ENCODE data around the gene USHBP1.
"Not testable (repeated sequence)": the region's sequence is repeated elsewhere in the genome, so short reads cannot be mapped to it uniquely, and the experiment has no call there.

USHBP1 gene

GRCh38 chr19:17296976-17297375 is 32.4 kb upstream of the USHBP1 start:
- Histone ChIP-seq H3K9me3 (replicated peaks; ENCODE audit: insufficient read depth, low read length) (no peaks in the 10 kb centered on the region), H3F3A (ENCODE audit: insufficient read depth, low read length) (no peaks in the 10 kb centered on the region), H2AFZ (ENCODE audit: low read length) (no peak overlapping the region), H3K4me3 (ENCODE audit: low read length) (no peak overlapping the region), H3K27ac (ENCODE audit: low read length) (no peak overlapping the region), H3K4me2 (ENCODE audit: low read depth, low read length) (no peak overlapping the region), H3K27me3 (replicated peaks; ENCODE audit: insufficient read depth, low read length) (no peaks in the 10 kb centered on the region), H3K9me2 (replicated peaks; ENCODE audit: insufficient read depth, low read length) (no peaks in the 10 kb centered on the region), H3K79me2 (ENCODE audit: low read length) (peaks cover 7% of the 10 kb centered on the region; the same call in 1 of the 2 replicates), H3K9ac (ENCODE audit: low read length) (no peak overlapping the region), H3K36me3 (replicated peaks; ENCODE audit: insufficient read depth, low read length) (no peaks in the 10 kb centered on the region), H3K4me1 (ENCODE audit: low read length) (no peaks in the 10 kb centered on the region), H4K20me1 (ENCODE audit: insufficient read depth, low read length) (no peaks in the 10 kb centered on the region)
- no peak for DNase-seq
- TF ChIP-seq EZH2 (optimal IDR thresholded peaks at IDR 0.05; ENCODE audit: low read depth, low read length): no peak
- TF ChIP-seq EZH2phosphoT487 (IDR thresholded peaks at IDR 0.05; ENCODE audit: low read length): no peak
- no peak for TF ChIP-seq CTCF (IDR thresholded peaks at IDR 0.05; ENCODE audit: low read length)

GRCh38 chr19:17296273-17296672 is 31.7 kb upstream of the USHBP1 start:
- H3F3A ChIP-seq (ENCODE audit: insufficient read depth, low read length): no peaks in the 10 kb centered on the region
- H3K36me3 ChIP-seq (replicated peaks; ENCODE audit: insufficient read depth, low read length): no peaks in the 10 kb centered on the region
- no peaks in the 10 kb centered on the region for H4K20me1 ChIP-seq (ENCODE audit: insufficient read depth, low read length)
- H3K4me2 ChIP-seq (ENCODE audit: low read depth, low read length): no peak overlapping the region
- no peak for TF ChIP-seq EZH2phosphoT487 (IDR thresholded peaks at IDR 0.05; ENCODE audit: low read length)
- TF ChIP-seq CTCF (IDR thresholded peaks at IDR 0.05; ENCODE audit: low read length): no peak
- no peak for TF ChIP-seq EZH2 (optimal IDR thresholded peaks at IDR 0.05; ENCODE audit: low read depth, low read length)
- H3K4me1 ChIP-seq (ENCODE audit: low read length): no peaks in the 10 kb centered on the region
- no peak overlapping the region for H2AFZ ChIP-seq (ENCODE audit: low read length)
- H3K4me3 ChIP-seq (ENCODE audit: low read length): no peak overlapping the region
- H3K9me3 ChIP-seq (replicated peaks; ENCODE audit: insufficient read depth, low read length): no peaks in the 10 kb centered on the region
- no peak overlapping the region for H3K27ac ChIP-seq (ENCODE audit: low read length)
- H3K9me2 ChIP-seq (replicated peaks; ENCODE audit: insufficient read depth, low read length): no peaks in the 10 kb centered on the region
- no peaks in the 10 kb centered on the region for H3K27me3 ChIP-seq (replicated peaks; ENCODE audit: insufficient read depth, low read length)
- peaks cover 7% of the 10 kb centered on the region; the same call in 1 of the 2 replicates for H3K79me2 ChIP-seq (ENCODE audit: low read length)
- DNase-seq: no peak
- no peak overlapping the region for H3K9ac ChIP-seq (ENCODE audit: low read length)

- H3K79me2 ChIP-seq (ENCODE audit: low read length); H3K9me3 ChIP-seq (replicated peaks; ENCODE audit: insufficient read depth, low read length); H4K20me1 ChIP-seq (ENCODE audit: insufficient read depth, low read length); H3K36me3 ChIP-seq (replicated peaks; ENCODE audit: insufficient read depth, low read length); H3K9ac ChIP-seq (ENCODE audit: low read length); H3K4me1 ChIP-seq (ENCODE audit: low read length); H3K4me2 ChIP-seq (ENCODE audit: low read depth, low read length); H3K27me3 ChIP-seq (replicated peaks; ENCODE audit: insufficient read depth, low read length); H3K27ac ChIP-seq (ENCODE audit: low read length); H3F3A ChIP-seq (ENCODE audit: insufficient read depth, low read length); H3K9me2 ChIP-seq (replicated peaks; ENCODE audit: insufficient read depth, low read length); DNase-seq; H2AFZ ChIP-seq (ENCODE audit: low read length); H3K4me3 ChIP-seq (ENCODE audit: low read length): not testable (repeated sequence)
Measured at GRCh38 chr19:17295551-17295950, 31.0 kb upstream of the USHBP1 start.

GRCh38 chr19:17294051-17294891 is 29.7 kb upstream of the USHBP1 start:
- Histone ChIP-seq H3F3A (ENCODE audit: insufficient read depth, low read length) (no peaks in the 10 kb centered on the region), H3K4me2 (ENCODE audit: low read depth, low read length) (no peak overlapping the region), H4K20me1 (ENCODE audit: insufficient read depth, low read length) (no peaks in the 10 kb centered on the region), H3K9me2 (replicated peaks; ENCODE audit: insufficient read depth, low read length) (no peaks in the 10 kb centered on the region), H2AFZ (ENCODE audit: low read length) (no peak overlapping the region), H3K4me3 (ENCODE audit: low read length) (no peak overlapping the region), H3K27ac (ENCODE audit: low read length) (no peak overlapping the region), H3K4me1 (ENCODE audit: low read length) (no peaks in the 10 kb centered on the region), H3K9ac (ENCODE audit: low read length) (no peak overlapping the region), H3K9me3 (replicated peaks; ENCODE audit: insufficient read depth, low read length) (no peaks in the 10 kb centered on the region), H3K36me3 (replicated peaks; ENCODE audit: insufficient read depth, low read length) (no peaks in the 10 kb centered on the region), H3K27me3 (replicated peaks; ENCODE audit: insufficient read depth, low read length) (0 out of 2 replicates have a peak, but pooled peaks cover 3% of the 10 kb centered on the region), H3K79me2 (ENCODE audit: low read length) (peaks cover 7% of the 10 kb centered on the region; the same call in 1 of the 2 replicates)
- TF ChIP-seq CTCF (IDR thresholded peaks at IDR 0.05; ENCODE audit: low read length) (no peak), EZH2 (optimal IDR thresholded peaks at IDR 0.05; ENCODE audit: low read depth, low read length) (no peak), EZH2phosphoT487 (IDR thresholded peaks at IDR 0.05; ENCODE audit: low read length) (no peak)
- peak; percentile 20 for DNase-seq
